Activated T-cell treated with anti-CD3 and anti-CD28 coated beads for 24 hours (primary cell): Measurements from ENCODE around the gene COL24A1.
"Not testable (repeated sequence)": the region's sequence is repeated elsewhere in the genome, so short reads cannot be mapped to it uniquely, and the experiment has no call there.

Experiments used
- DNase-seq: peaks from one replicate; pipeline ENCODE4 v3.0.0-alpha.2; 2020; ENCODE audit warnings: low read depth

The COL24A1 gene

DNA sequence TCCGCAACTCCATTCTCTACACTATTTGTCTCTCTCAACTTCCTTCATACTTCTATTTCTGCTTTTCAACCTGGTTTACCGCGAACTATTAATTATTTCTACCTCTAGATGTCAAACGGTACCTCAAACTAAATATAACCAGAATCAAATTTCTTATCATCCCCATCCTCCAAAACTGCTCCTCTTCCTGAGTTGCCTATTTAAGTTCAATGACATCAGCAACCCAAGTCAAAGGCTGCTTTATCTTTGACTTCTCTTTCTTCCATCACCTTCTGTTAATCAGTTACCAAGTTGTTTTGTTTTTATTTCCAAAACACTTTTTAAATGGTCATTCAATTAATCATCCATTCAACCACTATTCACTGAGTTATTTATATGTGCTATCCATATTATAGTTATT, 171.9 kb downstream of the COL24A1 start:
- DNase-seq, result no peak

DNA sequence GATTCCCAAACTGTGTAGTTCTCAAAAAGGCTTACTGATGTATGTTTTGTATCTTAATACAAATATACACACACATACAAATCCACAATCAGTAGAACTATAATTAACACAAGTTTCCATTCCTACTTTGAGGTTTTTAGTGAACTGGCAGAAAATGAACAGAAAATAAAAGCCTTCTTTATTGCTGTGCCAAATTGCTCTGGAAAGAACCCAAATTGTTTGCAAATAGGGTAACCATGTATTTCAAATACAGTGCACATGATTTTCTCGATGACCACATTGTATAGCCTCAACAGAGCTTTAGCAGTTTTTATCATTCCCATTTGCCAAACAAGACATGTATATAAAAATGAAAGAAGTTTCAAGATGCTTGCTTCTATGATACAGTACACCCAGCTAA, 173.3 kb downstream of the COL24A1 start:
- no peak for DNase-seq

DNA sequence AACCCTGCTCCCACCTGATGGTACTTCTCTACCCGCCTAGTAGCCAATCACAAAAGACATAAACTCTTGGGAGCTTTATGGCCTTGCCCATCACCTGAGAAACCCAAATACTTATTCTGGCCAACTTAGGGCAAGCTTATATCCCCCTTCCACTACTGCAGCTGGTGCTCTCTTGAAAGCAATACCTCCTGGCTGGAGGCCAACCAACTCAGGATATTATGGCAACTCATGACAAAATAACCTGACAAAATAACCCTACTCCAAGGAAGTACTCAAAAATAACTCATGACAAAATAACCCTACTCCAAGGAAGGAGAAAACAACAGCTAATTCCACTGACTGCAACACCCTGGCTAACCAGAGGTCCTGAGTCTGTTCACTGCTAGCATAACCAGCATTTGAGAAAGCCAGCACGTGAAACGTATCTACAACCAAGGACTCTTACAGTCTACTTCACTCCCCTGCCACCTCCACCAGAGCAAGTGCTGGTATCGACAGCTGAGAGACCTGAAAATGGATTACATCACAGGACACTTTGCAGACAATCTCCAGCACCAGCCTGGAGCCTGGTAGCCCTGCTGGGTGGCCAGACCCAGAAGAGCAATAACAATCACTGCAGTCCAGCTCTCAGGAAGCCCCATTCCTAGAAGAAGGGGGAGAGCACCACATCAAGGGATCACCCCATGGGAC, 179.9 kb downstream of the COL24A1 start:
- no peak for DNase-seq

DNA sequence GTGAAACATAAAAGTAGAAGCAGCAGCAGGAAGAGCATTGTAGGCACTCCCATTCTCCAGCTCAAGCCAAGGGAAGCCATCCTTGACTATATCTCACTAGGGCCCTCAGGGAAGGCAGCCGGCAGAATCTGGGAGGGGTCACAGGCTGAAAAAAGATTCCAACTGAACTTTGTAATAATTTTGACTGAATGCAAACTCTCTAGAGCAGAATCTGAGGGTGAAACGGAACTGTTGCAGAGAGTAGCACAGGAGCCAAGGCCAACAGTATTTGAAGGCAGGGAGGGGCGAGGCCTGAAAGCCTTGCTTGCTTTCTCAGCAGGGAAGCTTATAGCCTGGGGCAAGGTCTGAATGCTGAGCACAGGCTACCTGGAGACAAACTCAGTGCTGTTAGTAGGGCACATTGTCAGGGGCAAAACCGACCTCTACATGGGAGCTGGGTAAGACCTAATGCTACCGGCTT, 180.6 kb downstream of the COL24A1 start:
- DNase-seq, result no peak

- DNase-seq, result no peak
Observed at GRCh38 chr1:85962457-85962856, 194.1 kb downstream of the COL24A1 start.

- no peak for DNase-seq
Observed at GRCh38 chr1:85957760-85958159, 198.8 kb downstream of the COL24A1 start.

DNA sequence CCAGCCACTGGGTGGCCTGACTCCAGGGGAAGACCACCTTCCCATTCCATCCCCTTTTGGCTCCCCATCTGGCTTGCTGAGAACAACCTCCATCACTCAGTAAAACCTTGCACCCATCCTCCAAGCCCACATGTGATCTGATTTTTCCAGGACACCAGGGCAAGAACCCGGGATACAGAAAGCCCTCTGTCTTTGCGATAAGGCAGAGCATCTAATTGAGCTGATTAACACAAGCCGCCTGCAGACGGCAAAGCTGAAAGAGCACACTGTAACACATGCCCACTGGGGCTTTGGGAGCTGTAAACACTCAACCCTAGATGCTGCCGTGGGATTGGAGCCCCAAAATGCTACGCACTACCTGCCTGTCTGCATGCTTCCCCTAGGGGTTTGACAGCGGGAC, 201.4 kb downstream of the COL24A1 start:
- not testable (repeated sequence) for DNase-seq

DNA sequence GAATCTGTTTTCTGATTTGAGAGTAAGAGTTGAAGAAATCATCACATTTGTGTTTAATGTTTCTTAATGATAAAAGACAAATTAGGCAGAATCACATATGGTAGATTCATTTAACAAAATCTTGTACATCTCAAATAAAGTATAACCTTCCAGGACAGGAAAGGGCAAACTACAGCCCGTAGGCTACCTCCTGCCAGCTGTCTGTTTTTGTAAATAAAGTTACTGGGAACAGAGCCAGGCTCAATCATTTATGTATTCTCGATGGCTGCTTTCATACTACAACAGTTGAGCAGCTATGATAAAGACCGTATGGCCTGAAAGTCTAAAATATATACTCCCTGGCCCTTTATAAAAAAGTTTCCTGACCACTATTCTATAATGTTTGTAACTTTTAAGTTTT, 204.1 kb downstream of the COL24A1 start:
- no peak for DNase-seq

- no peak for DNase-seq
Observed at GRCh38 chr1:85947186-85947585, 209.4 kb downstream of the COL24A1 start.

- no peak for DNase-seq
Observed at GRCh38 chr1:85943945-85944344, 212.6 kb downstream of the COL24A1 start.

DNA sequence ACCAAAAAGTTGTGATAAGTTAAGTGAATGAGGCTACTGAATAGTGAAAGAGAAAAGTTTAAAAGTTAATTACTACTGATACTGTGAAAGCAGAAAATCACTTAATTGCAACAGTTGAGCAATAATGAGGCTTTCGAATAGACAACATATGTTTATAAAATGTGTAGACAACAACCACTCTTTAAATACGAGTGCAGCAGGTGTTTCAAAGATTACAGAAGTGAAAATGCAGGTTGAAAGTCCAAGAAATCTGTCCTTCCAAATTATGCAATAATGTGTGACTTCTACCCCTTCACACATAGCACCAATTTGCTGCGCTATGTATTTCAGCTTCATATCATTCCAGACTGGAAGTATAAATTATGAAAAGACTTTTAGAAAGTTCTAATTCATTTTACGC, 213.0 kb downstream of the COL24A1 start:
- no peak for DNase-seq

DNA sequence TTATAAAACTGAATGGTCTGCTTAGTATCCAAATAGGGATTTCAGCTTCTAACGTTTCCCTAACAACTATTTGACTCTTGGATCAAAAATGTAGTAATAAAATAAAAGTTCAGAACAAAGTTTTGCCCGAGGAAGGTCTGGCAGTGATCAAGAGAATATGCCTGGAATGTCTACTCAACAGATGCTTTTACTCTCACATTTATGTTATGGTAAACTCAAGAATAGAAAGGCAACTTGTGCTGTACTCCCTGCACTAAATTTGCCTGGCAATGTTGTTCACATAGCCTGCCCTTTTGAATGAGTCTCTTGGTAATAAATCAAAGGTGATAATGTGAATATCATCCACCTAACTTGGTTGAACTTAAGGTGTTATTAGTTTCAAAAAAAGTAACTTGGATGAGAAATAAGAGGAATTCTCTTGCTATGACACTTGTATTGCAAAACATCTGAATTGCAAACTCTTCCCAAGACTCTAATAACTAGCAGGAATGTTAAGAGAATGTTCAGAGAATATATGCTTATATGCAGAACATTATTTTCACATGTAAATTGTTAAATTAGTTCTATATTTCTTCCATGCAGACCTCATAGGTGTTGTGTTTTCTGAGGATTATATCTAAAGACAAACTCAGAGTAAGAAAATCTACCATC, 215.8 kb downstream of the COL24A1 start:
- no peak for DNase-seq

DNA sequence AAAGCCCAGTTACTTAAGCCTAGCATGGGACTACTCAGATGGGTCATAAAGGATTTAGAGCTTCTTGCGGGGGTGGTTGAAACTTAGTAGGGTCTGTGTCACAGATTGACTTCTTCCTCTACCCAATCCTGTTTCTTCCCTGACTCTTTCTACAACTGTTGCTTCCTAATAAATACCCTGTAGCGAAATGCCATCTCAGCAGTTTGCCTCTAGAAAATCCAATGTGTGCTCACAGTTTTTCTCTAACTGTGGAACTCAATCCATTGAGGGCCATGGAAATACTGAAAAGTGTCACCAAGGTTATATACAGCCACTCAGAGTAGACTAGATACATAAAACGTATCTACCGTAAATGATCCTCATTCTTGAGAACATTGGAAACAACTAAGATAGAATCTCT, 217.7 kb downstream of the COL24A1 start:
- DNase-seq, result no peak

GRCh38 chr1:85936470-85936869, 220.1 kb downstream of the COL24A1 start:
- no peak for DNase-seq

- no peak for DNase-seq
Observed at GRCh38 chr1:85936057-85936456, 220.5 kb downstream of the COL24A1 start.

DNA sequence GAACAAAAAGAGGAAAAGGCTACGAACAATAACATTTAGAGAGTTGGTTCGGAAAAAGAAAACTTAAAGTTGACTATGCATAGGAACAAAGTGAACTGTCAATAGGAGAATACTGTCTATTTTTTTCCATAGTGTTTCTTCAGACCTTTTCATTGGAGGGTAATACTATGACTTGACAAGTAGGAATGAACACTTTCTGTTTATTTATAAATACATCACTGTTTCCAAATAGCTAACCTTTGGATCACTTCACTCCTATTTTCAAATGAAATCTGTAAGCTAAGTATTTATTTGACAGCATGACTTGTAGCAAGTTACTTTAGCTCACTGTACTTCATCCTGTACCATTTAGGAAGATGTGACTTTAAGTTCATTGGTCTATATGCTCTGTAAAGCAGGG, 221.3 kb downstream of the COL24A1 start:
- no peak for DNase-seq

- no peak for DNase-seq
Observed at GRCh38 chr1:85934516-85934915, 222.1 kb downstream of the COL24A1 start.

DNA sequence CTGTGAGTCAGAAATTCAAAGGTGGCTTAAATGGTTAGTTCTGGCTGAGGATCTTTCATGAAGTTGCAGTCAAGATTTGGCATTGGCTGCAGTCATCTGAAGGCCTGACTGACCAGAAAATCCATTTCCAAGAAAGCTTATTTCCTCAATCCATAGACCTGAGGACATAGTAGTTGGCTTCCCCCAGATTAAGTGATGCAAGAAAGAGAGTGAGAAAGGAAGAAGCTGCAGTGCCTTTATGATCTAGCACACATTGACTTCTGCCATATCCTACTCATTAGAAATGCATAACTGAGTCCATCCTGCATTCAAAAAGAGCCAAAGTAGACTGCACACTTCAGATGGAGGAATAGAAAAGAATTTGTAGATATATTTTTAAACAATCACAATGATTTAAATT, 222.6 kb downstream of the COL24A1 start:
- DNase-seq, result no peak

DNA sequence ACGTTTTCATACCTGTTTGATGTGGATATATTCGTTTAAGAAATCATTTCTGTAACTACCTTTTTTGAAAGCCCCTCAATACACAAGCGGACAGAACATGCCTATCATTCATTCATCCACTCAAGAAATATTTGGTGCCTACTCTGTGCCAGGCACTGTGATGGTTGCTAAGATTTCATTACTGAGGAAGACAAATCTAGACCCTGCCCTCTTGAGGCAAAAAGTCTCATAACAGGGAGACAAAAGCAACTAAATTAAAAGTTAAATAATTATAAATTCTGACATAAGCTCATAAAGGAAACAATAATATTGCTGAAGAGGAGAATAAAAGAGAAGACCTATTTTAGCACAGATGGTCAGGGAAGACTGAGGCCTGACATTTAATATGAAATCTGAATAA, 244.8 kb downstream of the COL24A1 start:
- DNase-seq, result no peak

DNA sequence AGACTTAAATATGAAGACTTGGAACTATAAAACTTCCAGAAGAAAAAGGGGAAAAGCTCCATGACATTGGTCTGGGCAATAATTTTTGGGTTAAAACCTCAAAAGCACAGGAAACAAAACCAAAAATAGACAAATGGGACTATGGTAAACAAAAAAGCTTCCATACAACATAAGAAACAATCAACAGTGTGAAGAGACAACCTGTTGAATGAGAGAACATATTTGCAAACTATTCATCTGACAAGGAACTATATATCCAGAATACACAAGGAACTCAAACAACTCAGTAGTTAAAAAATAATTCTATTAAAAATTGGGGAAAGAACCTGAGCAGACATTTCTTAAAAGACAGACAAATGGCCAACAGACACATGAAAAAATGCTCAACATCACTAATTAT, 255.7 kb downstream of the COL24A1 start:
- no peak for DNase-seq

DNA sequence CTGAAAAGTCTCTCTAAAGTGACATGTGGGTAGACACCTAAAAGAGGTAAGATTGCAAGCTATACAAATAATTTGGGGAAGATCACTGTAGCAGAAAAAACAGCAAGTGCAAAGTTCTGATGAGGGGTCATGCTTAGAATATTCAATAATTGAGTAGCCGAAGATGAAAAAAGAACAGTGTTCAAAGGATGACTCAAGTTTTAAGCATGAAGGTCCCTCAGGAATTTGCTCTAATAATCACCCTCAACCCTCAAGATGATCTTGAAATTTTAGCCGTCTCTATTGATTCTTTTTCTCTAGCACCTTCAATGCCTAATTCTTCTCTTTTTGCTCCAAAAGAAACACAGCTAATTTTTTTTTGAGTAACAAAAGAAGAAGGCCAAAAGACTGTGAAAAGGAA, 257.7 kb downstream of the COL24A1 start:
- DNase-seq, result no peak

DNA sequence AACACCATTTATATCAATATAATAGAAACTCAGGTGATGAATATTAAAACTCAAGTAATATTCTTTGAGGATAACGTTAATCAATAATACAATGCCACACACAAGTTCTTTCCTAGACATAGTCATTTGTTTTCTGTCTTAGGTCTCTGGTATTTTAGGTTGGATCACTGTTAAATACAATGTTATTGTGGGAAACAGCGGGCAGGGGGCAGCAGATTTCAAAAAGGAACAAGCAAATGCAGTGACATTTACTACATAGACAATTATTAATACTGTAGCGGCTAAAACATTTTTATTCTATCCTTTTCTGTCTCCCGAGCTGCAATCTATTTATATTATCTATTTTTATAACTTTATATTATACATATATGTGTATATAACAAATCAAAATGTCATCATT, 261.9 kb downstream of the COL24A1 start:
- DNase-seq, result no peak

DNA sequence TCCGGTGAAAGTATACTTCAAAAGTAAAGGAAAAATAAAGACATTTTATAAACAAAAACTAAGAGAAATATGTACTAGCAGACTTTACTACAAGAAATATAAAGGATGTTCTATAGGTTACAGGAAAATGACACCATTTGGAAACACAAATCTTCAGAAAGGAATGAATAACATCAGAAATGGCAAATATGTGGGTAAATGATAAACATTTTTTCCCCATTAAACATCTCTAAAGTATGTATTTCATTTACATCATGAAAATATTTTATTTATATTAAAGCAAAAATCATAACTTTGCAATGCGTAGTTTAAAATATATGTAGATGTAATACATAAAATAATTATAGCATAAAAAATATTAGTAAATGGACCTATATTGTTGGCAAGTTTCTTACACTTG, 264.2 kb downstream of the COL24A1 start:
- DNase-seq, result no peak

DNA sequence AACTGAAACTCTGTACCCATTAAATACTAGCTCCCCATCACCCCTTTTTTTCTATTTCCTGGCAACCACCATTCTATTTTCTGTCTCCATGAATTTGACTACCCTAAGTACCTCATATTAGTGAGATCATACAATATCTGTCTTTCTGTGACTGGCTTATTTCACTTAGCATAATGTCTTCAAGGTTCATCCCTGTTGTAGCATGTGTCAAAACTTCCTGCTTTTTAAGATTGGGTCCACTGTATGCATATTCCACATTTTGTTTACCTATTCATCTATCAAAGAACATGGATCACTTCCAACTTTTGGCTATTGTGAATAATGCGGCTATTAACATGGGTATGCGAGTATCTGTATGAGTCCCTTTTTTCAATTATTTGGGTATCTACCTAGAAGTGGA, 266.7 kb downstream of the COL24A1 start:
- DNase-seq, result no peak
